GM12878 (cell line): ENCODE data around the gene STAG2. TPM values are rescaled to one million over a fixed set of nuclear protein-coding genes. Genes with fewer than 3 reads are reported as not detected.

ENCODE experiments used
- ATAC-seq: fragments of 200-7000 bp; cut with Tn5 transposase; 3 replicates; pipeline ENCODE4 v1.9.1; 2020; ENCODE audit warnings: mild to moderate bottlenecking, moderate library complexity
- BruUV-seq: library from RNA; stranded (reverse); fragments of 400-500 nt; replicated peaks from 2 replicates; lab custom pipeline; 2021; lab: Mats Ljungman, UMichigan
- CTCF ChIA-PET: fragments of 300-600 bp; sonication (Branson Sonifier 250); formaldehyde crosslinking; extraction: SDS; loops from one replicate; lab custom pipeline; 2021; ENCODE audit warnings: inconsistent platforms; lab: Yijun Ruan, JAX
- POLR2A ChIA-PET: fragments of 350-600 bp; formaldehyde crosslinking; extraction: SDS; loops from one replicate; lab custom pipeline; 2021; ENCODE audit warnings: inconsistent platforms; lab: Charles Lee
- RAD21 ChIA-PET: fragments of 300-600 bp; sonication (Branson Sonifier 250); formaldehyde crosslinking; loops from one replicate; lab custom pipeline; 2023; ENCODE audit warnings: antibody characterized with exemption; ENCODE audit not compliant: unreplicated experiment; lab: Charles Lee
- SMC1A ChIA-PET: fragments of 300-600 bp; sonication (Branson Sonifier 250); formaldehyde crosslinking; loops from one replicate; lab custom pipeline; 2023; ENCODE audit not compliant: unreplicated experiment, uncharacterized antibody; lab: Charles Lee
- DNase-seq: peaks from one replicate; pipeline ENCODE4 v3.0.0-alpha.2; 2011; ENCODE audit warnings: low read depth, low spot score
- FAIRE-seq: peaks from 3 replicates; lab custom pipeline; 2011; peaks lifted over from hg19 to GRCh38; lab: Jason Lieb, UNC
- H2AFZ ChIP-seq: 2 replicates; pipeline ENCODE4 v1.6.0; 2011; ENCODE audit warnings: low read depth, low read length, control low read depth; ENCODE audit not compliant: control insufficient read depth
- H3K27ac ChIP-seq: 2 replicates; pipeline ENCODE4 v1.5.1; 2011; ENCODE audit warnings: control low read depth; ENCODE audit not compliant: control insufficient read depth, insufficient read depth
- H3K27me3 ChIP-seq, 2 experiments: replicated peaks in 1 of 2; 2 replicates each; pipeline versions ENCODE4 v1.6.0 to v1.6.1; 2011; ENCODE audit warnings: low read length in 1 of 2; ENCODE audit not compliant: control insufficient read depth in 2 of 2, insufficient read depth in 2 of 2
- H3K36me3 ChIP-seq, 2 experiments: 2 replicates each; pipeline ENCODE4 v1.5.1; 2011; ENCODE audit warnings: low read length in 1 of 2; ENCODE audit not compliant: control insufficient read depth in 2 of 2, insufficient read depth in 2 of 2
- H3K4me1 ChIP-seq: 2 replicates; pipeline ENCODE4 v1.6.1; 2011; ENCODE audit warnings: mild to moderate bottlenecking, low read length, moderate library complexity, mixed read lengths; ENCODE audit not compliant: control insufficient read depth, insufficient read depth
- H3K4me2 ChIP-seq: 2 replicates; pipeline ENCODE4 v1.6.0; 2011; ENCODE audit warnings: control low read depth; ENCODE audit not compliant: control insufficient read depth, insufficient read depth
- H3K4me3 ChIP-seq: fragments of 200-600 bp; sonication (generic); 2 replicates; pipeline ENCODE4 v1.5.1; 2016
- H3K79me2 ChIP-seq: 2 replicates; pipeline ENCODE4 v1.6.0; 2011; ENCODE audit warnings: low read length; ENCODE audit not compliant: control insufficient read depth, insufficient read depth
- H3K9ac ChIP-seq: 2 replicates; pipeline ENCODE4 v1.8.0; 2011; ENCODE audit warnings: low read length, control low read depth, mixed read lengths; ENCODE audit not compliant: control insufficient read depth, insufficient read depth
- H3K9me3 ChIP-seq: replicated peaks from 3 replicates; pipeline ENCODE4 v1.5.1; 2011; ENCODE audit warnings: mild to moderate bottlenecking, low read length; ENCODE audit not compliant: control insufficient read depth, insufficient read depth
- H4K20me1 ChIP-seq: 2 replicates; pipeline ENCODE4 v1.6.0; 2011; ENCODE audit not compliant: control insufficient read depth, insufficient read depth
- BCL11A ChIP-seq: IDR thresholded peaks from 2 replicates; pipeline ENCODE4 v1.6.1; 2011; ENCODE audit warnings: low read depth, low read length
- BMI1 ChIP-seq: fragments of 450-650 bp; IDR thresholded peaks from 2 replicates; pipeline ENCODE4 v1.6.1; 2016; ENCODE audit warnings: mild to moderate bottlenecking, moderate library complexity, borderline replicate concordance
- CREB1 ChIP-seq: IDR thresholded peaks from 2 replicates; pipeline ENCODE4 v1.6.1; 2012; ENCODE audit warnings: low read depth, mild to moderate bottlenecking, inconsistent platforms
- CREM ChIP-seq: IDR thresholded peaks from 2 replicates; pipeline ENCODE4 v1.6.1; 2014; ENCODE audit warnings: antibody characterized with exemption, low read depth
- HSF1 ChIP-seq: fragments of 150-350 bp; IDR thresholded peaks from 2 replicates; pipeline ENCODE4 v1.6.1; 2014; ENCODE audit warnings: mild to moderate bottlenecking, low read depth, low read length
- MTA2 ChIP-seq: fragments of 450-650 bp; IDR thresholded peaks from 2 replicates; pipeline ENCODE4 v1.6.1; 2016; ENCODE audit warnings: low read depth, mild to moderate bottlenecking, moderate library complexity
- MYB ChIP-seq: fragments of 150-350 bp; IDR thresholded peaks from 2 replicates; pipeline ENCODE4 v1.6.1; 2014; ENCODE audit warnings: mild to moderate bottlenecking, low read depth, low read length, borderline replicate concordance
- NFYB ChIP-seq: IDR thresholded peaks from 2 replicates; pipeline ENCODE4 v1.6.1; 2011; ENCODE audit warnings: low read depth, mild to moderate bottlenecking, low read length, improper control_type of control experiment, moderate library complexity; ENCODE audit not compliant: insufficient read depth
- PAX5 ChIP-seq: IDR thresholded peaks from 2 replicates; pipeline ENCODE4 v1.6.1; 2011; ENCODE audit warnings: low read depth, low read length, borderline replicate concordance
- POLR2A ChIP-seq: IDR thresholded peaks from 2 replicates; pipeline ENCODE4 v1.6.1; 2011; ENCODE audit warnings: low read depth, mild to moderate bottlenecking, low read length
- RELA ChIP-seq: fragments of 450-650 bp; IDR thresholded peaks from 2 replicates; pipeline ENCODE4 v1.8.0; 2014; ENCODE audit warnings: borderline replicate concordance; ENCODE audit not compliant: partially characterized antibody
- SKIL ChIP-seq: fragments of 450-650 bp; IDR thresholded peaks from 2 replicates; pipeline ENCODE4 v1.6.1; 2017; ENCODE audit warnings: mild to moderate bottlenecking, low read depth, inconsistent platforms; ENCODE audit not compliant: poor library complexity, severe bottlenecking
- SREBF1 ChIP-seq: IDR thresholded peaks from 2 replicates; pipeline ENCODE4 v1.6.1; 2012; ENCODE audit warnings: mild to moderate bottlenecking, low read length
- ZBED1 ChIP-seq: IDR thresholded peaks from 2 replicates; pipeline ENCODE4 v1.6.1; 2016; ENCODE audit warnings: borderline replicate concordance
- ZBTB11 ChIP-seq: fragments of 450-650 bp; formaldehyde crosslinking; IDR thresholded peaks from 2 replicates; pipeline ENCODE4 v1.5.0; 2022; ENCODE audit warnings: mild to moderate bottlenecking, missing genetic modification characterization
- WGBS: methylation state at CpG from one replicate; pipeline ENCODE4 v1.1.6; 2016; ENCODE audit warnings: low lambda C conversion rate; ENCODE audit not compliant: insufficient replicate concordance, insufficient coverage; ENCODE audit errors: missing lambda C conversion rate; 5-methylcytosine and 5-hydroxymethylcytosine counted together
- in situ Hi-C: fragments of 300-500 bp; cut with MboI; formaldehyde crosslinking; loops from 9 replicates; pipeline ENCODE4 v1.14.3; 2018; ENCODE audit warnings: mixed read lengths
- intact Hi-C: fragments of 100-400 bp; cut with micrococcal nuclease; formaldehyde crosslinking; loops from one replicate; pipeline ENCODE4 v1.14.2; 2022; ENCODE audit not compliant: unreplicated experiment
- polyA plus RNA-seq, 11 experiments: library from polyadenylated mRNA; depleted of rRNA in 4 of 11; unstranded in 6 of 11; stranded (reverse) in 5 of 11; fragments of >200 nt; fragmentation: Nextera tagmentation in 4 of 11; fragmentation: Illumina TruSeq in 1 of 11; extraction: Ambion mirVana in 4 of 11; extraction: Trizol in 1 of 11; gene quantifications; 1 replicate in 1 of 11; 2 replicates in 10 of 11; pipeline versions ENCODE4 v1.2.1 to v1.2.3, GENCODE V29; 2011 to 2016; ENCODE audit warnings: inconsistent platforms in 2 of 11, missing spikeins in 2 of 11, low read depth in 1 of 11
- total RNA-seq, 4 experiments: library from RNA; depleted of rRNA in 3 of 4; stranded (reverse); fragments of >200 nt in 3 of 4; fragmentation: Illumina TruSeq in 1 of 4; extraction: Trizol in 1 of 4; gene quantifications; 2 replicates each; pipeline versions ENCODE4 v1.2.1 to v1.2.3, GENCODE V29; 2013 to 2021

STAG2 gene
- total and polyA plus RNA-seq, 10 of the 15 experiments (the other 5 are each of a cell fraction or from before 2014, with no cell fraction given): 26.9 to 84.2 (median 46.7) TPM

- in situ Hi-C loops: no loop called here
- no peak overlapping the region for H3K4me3 ChIP-seq
- ATAC-seq: no peak
- no peaks in the 10 kb centered on the region for H3K79me2 ChIP-seq
- POLR2A ChIA-PET: no interaction called here
- no TSS peak for BruUV-seq
- RAD21 ChIA-PET: no interaction called here
- H3K4me2 ChIP-seq: no peak overlapping the region
- H3K27me3 ChIP-seq: no peaks in the 10 kb centered on the region
- H3K36me3 ChIP-seq: no peaks in the 10 kb centered on the region
- no peaks in the 10 kb centered on the region; the same call in 2 of the 3 replicates for H3K9me3 ChIP-seq
- CTCF ChIA-PET: no interaction called here
- TF ChIP-seq RELA (no peak), SREBF1 (no peak), ZBED1 (no peak), CREB1 (no peak), PAX5 (no peak), BMI1 (no peak), HSF1 (no peak), CREM (no peak), SKIL (no peak), ZBTB11 (no peak), MTA2 (no peak), MYB (no peak), POLR2A (no peak), NFYB (no peak), BCL11A (no peak)
- no peaks in the 10 kb centered on the region for H4K20me1 ChIP-seq
- H2AFZ ChIP-seq: no peak overlapping the region
- H3K9ac ChIP-seq: no peak overlapping the region
- 39% methylated on average over 4 of the region's 4 CpGs for WGBS
- SMC1A ChIA-PET: no interaction called here
- no peak for DNase-seq
- no peak overlapping the region for H3K27ac ChIP-seq
- intact Hi-C loops: no loop called here
- FAIRE-seq: no peak
- no peaks in the 10 kb centered on the region for H3K4me1 ChIP-seq
Observed at GRCh38 chrX:124113621-124114600, 152.4 kb downstream of the STAG2 start.
